Measurements from ENCODE around the gene ACTG2. TPM values are rescaled to one million over a fixed set of nuclear protein-coding genes. Genes with fewer than 3 reads are reported as not detected.

Gene ACTG2
- total RNA-seq, 2 experiments from 2014 or later, result not detected

DNA sequence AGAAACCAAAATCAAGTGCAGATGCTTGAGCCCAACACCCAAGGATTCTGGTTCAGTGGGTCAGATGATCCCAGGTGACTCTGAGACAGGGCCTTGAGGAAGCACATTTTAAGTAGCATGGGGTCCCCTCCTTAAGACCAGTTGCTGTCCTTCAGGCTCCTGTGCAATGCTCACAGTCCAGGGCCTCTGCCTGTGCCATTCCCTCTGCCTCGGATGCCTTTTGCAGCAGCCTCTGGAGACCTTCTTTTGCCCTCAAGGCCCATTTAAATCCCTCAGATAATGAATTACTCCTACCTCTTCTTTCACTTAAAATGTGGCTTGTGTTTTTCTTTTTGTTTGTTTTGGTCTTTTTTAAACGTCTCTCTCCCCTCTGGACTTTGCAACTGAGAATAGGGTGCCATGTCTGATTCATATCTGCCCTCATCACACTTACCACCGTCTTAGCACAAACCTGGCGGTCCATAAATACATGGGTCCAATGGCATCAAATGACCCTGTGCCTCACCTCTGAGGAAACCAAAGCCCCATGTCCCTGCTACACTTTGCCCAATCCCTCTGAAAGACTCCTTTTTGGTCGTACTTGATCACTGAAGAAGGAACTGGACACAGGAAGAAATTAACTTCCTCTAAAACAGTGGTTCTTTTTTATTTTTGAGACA is 14.2 kb downstream of the ACTG2 start:
- POLR2A ChIA-PET, result interaction anchor here (1.6 kb wide), 1 partner anchor 80 kb away, joined by 6 read pairs; no protein-coding TSS in a partner anchor
- CTCF ChIA-PET, result interaction anchor here (1.3 kb wide), 2 partner anchors 72 to 83 kb away, joined by 4 to 9 read pairs; no protein-coding TSS in a partner anchor
- H3K27ac ChIP-seq (ENCODE audit: low read depth in 1 of 2, low read length in 2 of 2), result no peak overlapping the region

DNA sequence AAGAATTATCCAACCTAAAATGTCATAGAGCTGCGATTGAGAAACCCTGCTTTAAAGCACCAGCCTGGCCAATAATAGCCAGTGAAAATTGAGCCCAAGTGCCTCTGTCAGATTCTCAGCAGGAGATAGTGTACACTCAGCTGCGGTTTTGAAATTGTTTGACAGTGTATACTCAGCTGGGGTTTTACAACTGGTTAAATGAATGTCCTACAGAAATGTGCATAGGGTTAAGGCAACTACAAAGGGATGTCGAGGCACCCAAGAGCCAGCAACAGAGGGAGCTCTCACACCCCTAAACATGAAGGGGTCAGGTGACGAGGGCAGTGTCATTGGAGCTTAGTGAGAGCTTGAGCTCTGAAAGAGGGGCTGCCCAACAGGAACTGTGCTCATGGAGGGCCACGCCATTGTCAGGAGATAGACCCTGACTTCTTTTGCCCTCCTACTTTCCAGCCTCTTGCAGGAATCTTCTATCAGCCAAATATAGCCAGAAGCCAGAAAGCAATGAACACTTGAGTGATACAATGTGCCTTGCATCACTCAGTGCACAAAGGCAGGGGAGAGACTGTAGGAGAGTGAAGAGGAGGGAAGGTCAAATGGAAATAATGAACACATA is 15.1 kb downstream of the ACTG2 start:
- no peak overlapping the region for H3K27ac Mint-ChIP-seq
- TF ChIP-seq, protein P1, sequence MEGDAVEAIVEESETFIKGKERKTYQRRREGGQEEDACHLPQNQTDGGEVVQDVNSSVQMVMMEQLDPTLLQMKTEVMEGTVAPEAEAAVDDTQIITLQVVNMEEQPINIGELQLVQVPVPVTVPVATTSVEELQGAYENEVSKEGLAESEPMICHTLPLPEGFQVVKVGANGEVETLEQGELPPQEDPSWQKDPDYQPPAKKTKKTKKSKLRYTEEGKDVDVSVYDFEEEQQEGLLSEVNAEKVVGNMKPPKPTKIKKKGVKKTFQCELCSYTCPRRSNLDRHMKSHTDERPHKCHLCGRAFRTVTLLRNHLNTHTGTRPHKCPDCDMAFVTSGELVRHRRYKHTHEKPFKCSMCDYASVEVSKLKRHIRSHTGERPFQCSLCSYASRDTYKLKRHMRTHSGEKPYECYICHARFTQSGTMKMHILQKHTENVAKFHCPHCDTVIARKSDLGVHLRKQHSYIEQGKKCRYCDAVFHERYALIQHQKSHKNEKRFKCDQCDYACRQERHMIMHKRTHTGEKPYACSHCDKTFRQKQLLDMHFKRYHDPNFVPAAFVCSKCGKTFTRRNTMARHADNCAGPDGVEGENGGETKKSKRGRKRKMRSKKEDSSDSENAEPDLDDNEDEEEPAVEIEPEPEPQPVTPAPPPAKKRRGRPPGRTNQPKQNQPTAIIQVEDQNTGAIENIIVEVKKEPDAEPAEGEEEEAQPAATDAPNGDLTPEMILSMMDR (IDR thresholded peaks at IDR 0.05), result peak; percentile 61
- ATAC-seq (ENCODE audit: poor library complexity) (peak; percentile 82), DNase-seq (peak; percentile 30 to 79 (median 47))
- H3K4me3 ChIP-seq (ENCODE audit: low read length), result no peak overlapping the region
- no peaks in the 10 kb centered on the region for H3K4me1 ChIP-seq (ENCODE audit: insufficient read depth, low read length)
- CTCF ChIA-PET, result interaction anchor here (0.6 to 2.3 kb wide), 16 partner anchors 19 to 266 kb away, joined by 3 to 13 read pairs (median 4); partner anchors contain the start of genes BOLA3, DGUOK and STAMBP
- no peak overlapping the region for H3K4me3 Mint-ChIP-seq
- no peaks in the 10 kb centered on the region for H3K27me3 ChIP-seq (ENCODE audit: control insufficient read depth in 1 of 2, insufficient read depth in 2 of 2, low read length in 2 of 2)
- no peak overlapping the region for H3K27ac ChIP-seq (ENCODE audit: low read depth in 1 of 2, low read length in 2 of 2)
- no peaks in the 10 kb centered on the region for H3K4me1 Mint-ChIP-seq (ENCODE audit: low read depth)
- H3K9me3 ChIP-seq (ENCODE audit: control insufficient read depth in 1 of 2, insufficient read depth in 1 of 2, low read length in 2 of 2), result no peaks in the 10 kb centered on the region
- intact Hi-C loops (cut with DNase I, micrococcal nuclease), result loop anchor here (1.0 to 5.0 kb wide), 5 partner anchors 79 to 239 kb away; partner anchors contain the start of gene BOLA3 (in 2 of the 2)
- no peaks in the 10 kb centered on the region for H3K27me3 Mint-ChIP-seq
- POLR2A ChIA-PET, result interaction anchor here (0.6 to 1.6 kb wide), 5 partner anchors 19 to 271 kb away, joined by 3 to 6 read pairs (median 3); partner anchors contain the start of gene MOB1A
- H3K36me3 Mint-ChIP-seq (ENCODE audit: low read depth), result no peaks in the 10 kb centered on the region
- no peaks in the 10 kb centered on the region for H3K9me3 Mint-ChIP-seq
- no peaks in the 10 kb centered on the region for H3K36me3 ChIP-seq (ENCODE audit: insufficient read depth, low read length)

More for the DNA sequence above, 14.2 kb downstream of the ACTG2 start:
- Histone ChIP-seq H3K27me3 (ENCODE audit: control insufficient read depth in 1 of 2, insufficient read depth in 2 of 2, low read length in 2 of 2) (no peaks in the 10 kb centered on the region), H3K4me1 (ENCODE audit: insufficient read depth, low read length) (no peaks in the 10 kb centered on the region), H3K9me3 (ENCODE audit: control insufficient read depth in 1 of 2, insufficient read depth in 1 of 2, low read length in 2 of 2) (no peaks in the 10 kb centered on the region), H3K36me3 (ENCODE audit: insufficient read depth, low read length) (no peaks in the 10 kb centered on the region), H3K4me3 (ENCODE audit: low read length) (no peak overlapping the region)
- ATAC-seq (ENCODE audit: poor library complexity) (no peak), DNase-seq (no peak)
- TF ChIP-seq, protein P1 (IDR thresholded peaks at IDR 0.05), result no peak
- Mint-ChIP-seq H3K4me1 (ENCODE audit: low read depth) (no peaks in the 10 kb centered on the region), H3K36me3 (ENCODE audit: low read depth) (no peaks in the 10 kb centered on the region), H3K27ac (no peak overlapping the region), H3K9me3 (no peaks in the 10 kb centered on the region), H3K27me3 (no peaks in the 10 kb centered on the region), H3K4me3 (no peak overlapping the region)
- intact Hi-C loops (cut with DNase I, micrococcal nuclease), result loop anchor here in 1 of 2 experiments (5.0 kb wide), 1 partner anchor 240 kb away; the partner anchor contains the start of gene BOLA3

DNA sequence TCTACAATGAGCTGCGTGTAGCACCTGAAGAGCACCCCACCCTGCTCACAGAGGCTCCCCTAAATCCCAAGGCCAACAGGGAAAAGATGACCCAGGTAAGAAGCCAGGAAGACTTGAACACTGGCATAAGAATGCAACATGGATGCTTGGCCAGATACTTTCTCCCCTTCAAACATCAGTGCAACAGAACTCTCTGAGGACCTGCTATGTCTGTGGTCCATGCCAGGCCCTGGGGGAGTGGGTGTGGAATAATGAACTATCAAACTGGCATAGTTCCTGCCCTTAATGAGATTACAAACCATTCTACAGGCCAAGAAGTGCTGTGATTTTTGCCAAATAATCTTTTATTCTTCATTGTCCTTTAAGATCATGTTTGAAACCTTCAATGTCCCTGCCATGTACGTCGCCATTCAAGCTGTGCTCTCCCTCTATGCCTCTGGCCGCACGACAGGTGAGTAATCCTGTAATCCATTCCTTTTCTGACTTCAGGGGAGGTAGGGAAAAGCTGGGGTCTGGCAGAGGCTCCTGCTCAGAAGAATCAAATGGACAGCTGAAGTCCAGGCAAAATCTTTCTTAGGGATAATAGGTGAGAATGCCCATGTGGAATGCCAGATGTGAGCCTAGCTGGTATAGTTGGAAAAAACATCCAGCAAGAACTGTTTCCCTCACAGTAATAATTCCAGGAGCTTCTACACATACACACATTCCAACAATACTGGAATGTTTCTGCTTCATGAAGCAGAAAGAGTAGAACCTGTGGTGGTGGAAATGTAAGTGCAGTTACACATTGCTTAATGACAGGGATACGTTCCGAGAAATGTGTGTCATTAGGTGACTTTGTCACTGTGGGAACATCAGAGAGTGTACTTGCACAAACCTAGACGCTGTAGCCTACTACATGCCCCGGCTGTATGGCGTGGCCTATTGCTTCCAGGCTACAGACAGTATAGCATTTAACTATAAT is 16.2 kb downstream of the ACTG2 start:
- Histone ChIP-seq H3K36me3 (ENCODE audit: insufficient read depth, low read length) (no peaks in the 10 kb centered on the region), H3K4me1 (ENCODE audit: insufficient read depth, low read length) (no peaks in the 10 kb centered on the region), H3K4me3 (ENCODE audit: low read length) (no peak overlapping the region), H3K9me3 (ENCODE audit: control insufficient read depth in 1 of 2, insufficient read depth in 1 of 2, low read length in 2 of 2) (no peaks in the 10 kb centered on the region), H3K27ac (ENCODE audit: low read depth in 1 of 2, low read length in 2 of 2) (no peak overlapping the region), H3K27me3 (ENCODE audit: control insufficient read depth in 1 of 2, insufficient read depth in 2 of 2, low read length in 2 of 2) (no peaks in the 10 kb centered on the region)
- Mint-ChIP-seq H3K9me3 (no peaks in the 10 kb centered on the region), H3K4me1 (ENCODE audit: low read depth) (no peaks in the 10 kb centered on the region), H3K27me3 (no peaks in the 10 kb centered on the region), H3K36me3 (ENCODE audit: low read depth) (no peaks in the 10 kb centered on the region), H3K27ac (no peak overlapping the region), H3K4me3 (no peak overlapping the region)
- ATAC-seq (ENCODE audit: poor library complexity), result no peak
- intact Hi-C loops (cut with DNase I, micrococcal nuclease), result loop anchor here (1.0 to 5.0 kb wide), 5 partner anchors 78 to 238 kb away; partner anchors contain the start of gene BOLA3 (in 2 of the 2)
- CTCF ChIA-PET, result interaction anchor here (0.6 to 2.3 kb wide), 5 partner anchors 18 to 265 kb away, joined by 3 to 13 read pairs (median 3); partner anchors contain the start of genes BOLA3, DGUOK and STAMBP
- POLR2A ChIA-PET, result no interaction called here
- DNase-seq, result no peak
- TF ChIP-seq, protein P1 (IDR thresholded peaks at IDR 0.05), result no peak
